GM23338 (cell line): ENCODE results near the gene OR5M10. TPM values are rescaled to one million over a fixed set of nuclear protein-coding genes. Genes with fewer than 3 reads are reported as not detected.

ENCODE experiments used
- polyA plus RNA-seq: library from polyadenylated mRNA; unstranded; fragments of >200 nt; fragmentation: Nextera tagmentation; extraction: Ambion mirVana; gene quantifications from 2 replicates; pipeline ENCODE4 v1.2.1, GENCODE V29; 2016
- total RNA-seq: library from RNA; depleted of rRNA; stranded (reverse); fragments of >200 nt; shearing (Covaris generic); gene quantifications from 2 replicates; pipeline ENCODE4 v1.2.3, GENCODE V29; 2014; rRNA removed

OR5M10 gene
- total and polyA plus RNA-seq, 2 experiments from 2014 or later: not detected

Other genes starting within 250 kb of the OR5M10 start
- gene OR8K1, start 231.7 kb downstream of the OR5M10 start, total RNA-seq: not detected in 2 replicates
- not detected in 2 replicates for gene OR8K1, start 231.7 kb downstream of the OR5M10 start, polyA plus RNA-seq
- not detected in 2 replicates for gene OR8J1, start 223.4 kb downstream of the OR5M10 start, total RNA-seq
- not detected in 2 replicates for gene OR8J1, start 223.4 kb downstream of the OR5M10 start, polyA plus RNA-seq
- gene OR8U1, start 202.1 kb downstream of the OR5M10 start, total RNA-seq: not detected in 2 replicates
- gene OR8U1, start 202.1 kb downstream of the OR5M10 start, polyA plus RNA-seq: not detected in 2 replicates
- not detected in 2 replicates for gene OR5AL1, start 165.0 kb downstream of the OR5M10 start, total RNA-seq
- gene OR5AL1, start 165.0 kb downstream of the OR5M10 start, polyA plus RNA-seq: not detected in 2 replicates
- gene OR5M3, start 104.4 kb downstream of the OR5M10 start, total RNA-seq: not detected in 2 replicates
- gene OR5M3, start 104.4 kb downstream of the OR5M10 start, polyA plus RNA-seq: not detected in 2 replicates
- not detected in 2 replicates for gene OR5M8, start 86.4 kb downstream of the OR5M10 start, total RNA-seq
- gene OR5M8, start 86.4 kb downstream of the OR5M10 start, polyA plus RNA-seq: not detected in 2 replicates
- not detected in 2 replicates for gene OR5M11, start 34.5 kb downstream of the OR5M10 start, total RNA-seq
- not detected in 2 replicates for gene OR5M11, start 34.5 kb downstream of the OR5M10 start, polyA plus RNA-seq
- gene OR5M1, start 37.2 kb upstream of the OR5M10 start, total RNA-seq: not detected in 2 replicates
- gene OR5M1, start 37.2 kb upstream of the OR5M10 start, polyA plus RNA-seq: not detected in 2 replicates
- not detected in 2 replicates for gene OR5AP2, start 64.7 kb upstream of the OR5M10 start, total RNA-seq
- gene OR5AP2, start 64.7 kb upstream of the OR5M10 start, polyA plus RNA-seq: not detected in 2 replicates
- not detected in 2 replicates for gene OR5AR1, start 86.0 kb upstream of the OR5M10 start, total RNA-seq
- not detected in 2 replicates for gene OR5AR1, start 86.0 kb upstream of the OR5M10 start, polyA plus RNA-seq
- not detected in 2 replicates for gene OR9G1, start 121.4 kb upstream of the OR5M10 start, total RNA-seq
- not detected in 2 replicates for gene OR9G1, start 121.4 kb upstream of the OR5M10 start, polyA plus RNA-seq
- gene OR9G4, start 171.0 kb upstream of the OR5M10 start, total RNA-seq: not detected in 2 replicates
- gene OR9G4, start 171.0 kb upstream of the OR5M10 start, polyA plus RNA-seq: not detected in 2 replicates